Astrocyte of the spinal cord (primary cell): Measurements from ENCODE around the gene EXOC6B.

Experiments used
- DNase-seq: peaks from one replicate; pipeline ENCODE4 v3.0.0; 2011; ENCODE audit warnings: low read depth, low spot score
- H3K4me3 ChIP-seq: 2 replicates; pipeline ENCODE4 v1.5.1; 2011; ENCODE audit warnings: low read depth, mild to moderate bottlenecking, low read length, moderate library complexity
- CTCF ChIP-seq: IDR thresholded peaks from 2 replicates; pipeline ENCODE4 v1.5.1; 2012; ENCODE audit warnings: low read depth, mild to moderate bottlenecking, low read length, inconsistent platforms
- in situ Hi-C: cut with HindIII; loops from 2 replicates; pipeline ENCODE4 v1.10.0; 2017; ENCODE audit warnings: low sequenced_read_pairs

EXOC6B gene

GRCh38 chr2:72800492-72800891, 25.3 kb downstream of the EXOC6B start:
- in situ Hi-C loops = no loop called here
- TF ChIP-seq CTCF = no peak
- no peak overlapping the region for H3K4me3 ChIP-seq
- DNase-seq = no peak

- TF ChIP-seq CTCF = no peak
- no peak for DNase-seq
- no peak overlapping the region for H3K4me3 ChIP-seq
- in situ Hi-C loops = no loop called here
Observed at GRCh38 chr2:72797740-72798139, 28.1 kb downstream of the EXOC6B start.

- DNase-seq = no peak
- no peak overlapping the region for H3K4me3 ChIP-seq
- no peak for TF ChIP-seq CTCF
- in situ Hi-C loops = no loop called here
Observed at GRCh38 chr2:72796766-72797165, 29.1 kb downstream of the EXOC6B start.

- no peak for TF ChIP-seq CTCF
- no peak overlapping the region for H3K4me3 ChIP-seq
- in situ Hi-C loops = no loop called here
- DNase-seq = no peak
Observed at GRCh38 chr2:72794572-72794971, 31.3 kb downstream of the EXOC6B start.

- no peak for TF ChIP-seq CTCF
- in situ Hi-C loops = no loop called here
- no peak for DNase-seq
- no peak overlapping the region for H3K4me3 ChIP-seq
Observed at GRCh38 chr2:72793798-72794440, 31.9 kb downstream of the EXOC6B start.

- in situ Hi-C loops = no loop called here
- no peak overlapping the region for H3K4me3 ChIP-seq
- no peak for DNase-seq
- TF ChIP-seq CTCF = no peak
Observed at GRCh38 chr2:72789241-72789640, 36.6 kb downstream of the EXOC6B start.
